ENCODE data around the gene BRPF3. TPM values are rescaled to one million over a fixed set of nuclear protein-coding genes. Genes with fewer than 3 reads are reported as not detected.

The BRPF3 gene
- total RNA-seq, 1 experiment from 2014 or later, result 16.2 TPM

GRCh38 chr6:36280983-36281382 is 84.4 kb downstream of the BRPF3 start:
- Histone ChIP-seq H3K79me2 (ENCODE audit: low read length) (no peaks in the 10 kb centered on the region), H3K9me3 (ENCODE audit: low read length) (no peaks in the 10 kb centered on the region), H3K9ac (ENCODE audit: low read length) (no peak overlapping the region), H3K4me3 (ENCODE audit: low read length) (no peak overlapping the region), H2AFZ (ENCODE audit: low read length) (no peak overlapping the region), H3K4me1 (ENCODE audit: low read length) (no peaks in the 10 kb centered on the region; the same call in none of the 2 replicates), H3K4me2 (ENCODE audit: low read depth, low read length, poor library complexity, severe bottlenecking) (no peak overlapping the region), H4K20me1 (ENCODE audit: insufficient read depth, low read depth, low read length) (no peaks in the 10 kb centered on the region), H3K9me2 (replicated peaks; ENCODE audit: insufficient read depth, low read length) (no peaks in the 10 kb centered on the region), H3K36me3 (ENCODE audit: insufficient read depth, low read length) (no peaks in the 10 kb centered on the region), H3K27ac (ENCODE audit: low read length) (no peak overlapping the region), H3K27me3 (ENCODE audit: low read length) (no peaks in the 10 kb centered on the region)
- no peak for DNase-seq

Other genes with a start within 250 kb of the BRPF3 start
- not detected in 2 replicates for gene SLC26A8, start 172.1 kb upstream of the BRPF3 start, total RNA-seq (2014; rRNA removed; shearing (Covaris generic); ENCODE audit: low replicate concordance)
- gene MAPK14, start 168.9 kb upstream of the BRPF3 start, total RNA-seq (2014; rRNA removed; shearing (Covaris generic); ENCODE audit: low replicate concordance), result 46.2 and 56.1 TPM in 2 replicates
- 1.6 and 2.1 TPM in 2 replicates for gene MAPK13, start 66.2 kb upstream of the BRPF3 start, total RNA-seq (2014; rRNA removed; shearing (Covaris generic); ENCODE audit: low replicate concordance)
- gene PNPLA1, start 73.3 kb downstream of the BRPF3 start, total RNA-seq (2014; rRNA removed; shearing (Covaris generic); ENCODE audit: low replicate concordance), result not detected in 2 replicates
- not detected in 2 replicates for gene BNIP5, start 140.1 kb downstream of the BRPF3 start, total RNA-seq (2014; rRNA removed; shearing (Covaris generic); ENCODE audit: low replicate concordance)
- gene ETV7, start 190.9 kb downstream of the BRPF3 start, total RNA-seq (2014; rRNA removed; shearing (Covaris generic); ENCODE audit: low replicate concordance), result not detected in 2 replicates
- not detected in 2 replicates for gene PXT1, start 246.1 kb downstream of the BRPF3 start, total RNA-seq (2014; rRNA removed; shearing (Covaris generic); ENCODE audit: low replicate concordance)
- gene KCTD20, start 246.3 kb downstream of the BRPF3 start, total RNA-seq (2014; rRNA removed; shearing (Covaris generic); ENCODE audit: low replicate concordance), result 71.4 and 94.5 TPM in 2 replicates